GM21423 (cell line): ENCODE data around the gene FBXO30.

Experiments used
- ATAC-seq: cut with Tn5 transposase; IDR thresholded peaks from one replicate; pipeline ENCODE4 v1.9.1; 2021; ENCODE audit warnings: mild to moderate bottlenecking, moderate library complexity; ENCODE audit not compliant: unreplicated experiment

Gene FBXO30, protein sequence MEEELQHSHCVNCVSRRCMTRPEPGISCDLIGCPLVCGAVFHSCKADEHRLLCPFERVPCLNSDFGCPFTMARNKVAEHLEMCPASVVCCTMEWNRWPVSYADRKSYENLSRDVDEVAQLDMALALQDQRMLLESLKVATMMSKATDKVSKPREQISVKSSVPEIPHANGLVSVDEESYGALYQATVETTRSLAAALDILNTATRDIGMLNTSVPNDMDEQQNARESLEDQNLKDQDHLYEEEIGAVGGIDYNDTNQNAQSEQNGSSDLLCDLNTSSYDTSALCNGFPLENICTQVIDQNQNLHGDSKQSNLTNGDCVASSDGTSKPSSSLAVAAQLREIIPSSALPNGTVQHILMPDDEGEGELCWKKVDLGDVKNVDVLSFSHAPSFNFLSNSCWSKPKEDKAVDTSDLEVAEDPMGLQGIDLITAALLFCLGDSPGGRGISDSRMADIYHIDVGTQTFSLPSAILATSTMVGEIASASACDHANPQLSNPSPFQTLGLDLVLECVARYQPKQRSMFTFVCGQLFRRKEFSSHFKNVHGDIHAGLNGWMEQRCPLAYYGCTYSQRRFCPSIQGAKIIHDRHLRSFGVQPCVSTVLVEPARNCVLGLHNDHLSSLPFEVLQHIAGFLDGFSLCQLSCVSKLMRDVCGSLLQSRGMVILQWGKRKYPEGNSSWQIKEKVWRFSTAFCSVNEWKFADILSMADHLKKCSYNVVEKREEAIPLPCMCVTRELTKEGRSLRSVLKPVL

DNA sequence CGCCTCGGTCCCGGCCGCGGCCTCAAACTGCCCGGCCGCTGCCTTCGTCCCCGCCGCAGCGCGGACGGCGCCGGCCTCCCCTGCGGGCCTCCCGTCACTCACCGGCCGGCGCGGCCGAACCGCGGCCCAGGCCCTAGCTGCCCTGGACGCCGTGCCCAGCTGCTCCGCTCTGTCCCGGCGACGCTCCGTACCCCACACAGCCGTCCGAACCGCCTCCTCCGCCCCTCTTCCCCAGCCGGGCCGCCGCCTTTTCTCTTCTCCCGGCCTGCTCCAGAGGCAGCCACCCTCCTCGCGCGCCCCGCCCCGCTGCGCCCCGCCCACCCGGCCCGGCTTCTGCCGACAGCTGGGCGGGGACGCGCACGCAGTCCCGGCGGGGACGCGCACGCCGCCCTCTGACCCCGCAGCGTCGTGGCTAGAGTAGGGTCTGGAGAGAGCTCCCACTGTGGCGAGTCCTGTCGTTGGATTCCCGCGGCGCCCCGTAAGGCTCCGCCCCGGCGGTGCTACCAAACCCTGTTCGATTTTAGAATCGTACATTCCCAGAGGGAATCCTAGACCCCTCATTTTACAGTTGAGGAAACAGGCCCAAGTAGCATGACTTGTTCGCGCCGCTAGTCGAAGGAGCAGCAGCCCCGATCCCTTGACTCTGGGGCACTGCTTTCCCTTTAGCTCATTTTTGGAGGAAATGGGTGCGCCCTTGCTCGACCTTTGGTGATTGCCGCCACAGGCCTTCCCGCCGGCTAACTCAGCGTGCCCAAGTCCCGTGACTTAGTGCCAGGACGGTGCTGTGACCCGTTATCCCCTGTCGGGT lies at the start of gene FBXO30:
TSS of gene FBXO30 (minus strand) at position 295 of the 808 bp plus-strand sequence. CDS start 8,390 bp downstream, outside the sequence.
- peak; percentile 76 for ATAC-seq

DNA sequence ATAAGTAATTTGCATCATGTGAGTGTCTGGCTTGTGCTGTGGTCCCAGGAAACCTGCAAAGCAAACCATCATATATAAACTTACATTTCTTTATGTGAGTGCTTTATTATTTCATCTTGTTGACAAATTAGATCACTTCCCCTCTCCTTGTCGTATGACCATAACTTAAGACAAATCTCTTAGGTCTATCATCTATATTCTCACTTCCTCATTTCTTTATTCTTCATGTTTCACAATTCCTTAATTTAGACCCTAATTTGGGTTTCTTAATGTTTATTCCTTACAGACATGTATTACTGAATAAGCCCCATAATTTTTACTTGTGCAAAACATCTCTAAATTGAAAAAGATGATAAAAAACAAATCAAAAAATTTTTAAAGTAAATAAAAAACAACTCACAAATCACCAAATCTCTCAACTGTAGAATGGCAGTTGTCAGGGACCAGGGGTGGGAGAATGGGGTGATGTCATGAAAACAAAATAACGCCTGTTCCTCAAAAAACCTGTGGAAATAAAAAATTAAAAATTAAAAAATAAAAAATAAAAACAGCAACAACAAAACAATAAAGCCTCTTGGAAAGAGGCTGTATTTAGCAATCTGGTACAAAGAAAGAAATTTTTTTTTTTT lies 49.5 kb upstream of the FBXO30 start:
- ATAC-seq: peak; percentile 49

DNA sequence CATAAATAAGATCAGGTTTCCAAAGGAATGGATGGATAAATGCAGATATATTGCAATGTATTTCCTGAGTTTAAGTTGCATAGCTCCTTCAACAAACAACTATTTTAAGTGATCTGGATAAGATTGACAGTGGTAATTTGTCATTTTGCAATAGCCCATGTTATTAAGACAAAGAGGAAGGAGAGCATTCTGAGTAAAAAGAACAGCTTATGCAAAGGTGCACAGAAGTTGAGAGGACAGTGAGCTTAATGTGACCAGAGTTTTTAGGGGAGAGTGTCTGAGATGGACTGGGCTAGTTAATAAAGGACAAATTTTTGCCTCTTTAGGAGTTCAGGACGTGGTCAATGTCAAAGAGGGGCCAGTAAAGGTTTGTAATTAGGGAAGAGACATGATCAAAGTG lies 48.8 kb upstream of the FBXO30 start:
- no peak for ATAC-seq

GRCh38 chr6:145860562-145860961 lies 46.0 kb upstream of the FBXO30 start:
- no peak for ATAC-seq

- no peak for ATAC-seq
These were observed 36.1 kb upstream of the FBXO30 start for GRCh38 chr6:145850671-145851070.

GRCh38 chr6:145848541-145848940 lies 33.9 kb upstream of the FBXO30 start:
- no peak for ATAC-seq

DNA sequence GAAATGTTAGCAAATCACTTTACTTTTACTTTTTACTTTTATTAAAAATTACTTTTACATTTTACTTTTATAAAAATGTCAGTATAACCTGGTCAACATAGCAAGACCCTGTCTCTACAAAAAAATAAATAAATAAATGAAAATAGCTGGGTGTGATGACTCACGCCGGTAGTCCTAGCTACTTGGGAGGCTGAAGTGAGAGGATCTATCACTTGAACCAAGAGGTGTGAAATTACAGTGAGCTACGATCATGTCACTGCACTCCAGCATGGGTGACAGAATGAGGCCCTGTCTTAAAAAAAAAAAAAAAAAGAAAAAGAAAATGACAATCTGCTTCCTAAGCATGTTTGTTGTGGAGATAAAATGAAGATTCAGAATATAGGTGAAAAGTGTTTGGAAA lies 31.0 kb upstream of the FBXO30 start:
- no peak for ATAC-seq

DNA sequence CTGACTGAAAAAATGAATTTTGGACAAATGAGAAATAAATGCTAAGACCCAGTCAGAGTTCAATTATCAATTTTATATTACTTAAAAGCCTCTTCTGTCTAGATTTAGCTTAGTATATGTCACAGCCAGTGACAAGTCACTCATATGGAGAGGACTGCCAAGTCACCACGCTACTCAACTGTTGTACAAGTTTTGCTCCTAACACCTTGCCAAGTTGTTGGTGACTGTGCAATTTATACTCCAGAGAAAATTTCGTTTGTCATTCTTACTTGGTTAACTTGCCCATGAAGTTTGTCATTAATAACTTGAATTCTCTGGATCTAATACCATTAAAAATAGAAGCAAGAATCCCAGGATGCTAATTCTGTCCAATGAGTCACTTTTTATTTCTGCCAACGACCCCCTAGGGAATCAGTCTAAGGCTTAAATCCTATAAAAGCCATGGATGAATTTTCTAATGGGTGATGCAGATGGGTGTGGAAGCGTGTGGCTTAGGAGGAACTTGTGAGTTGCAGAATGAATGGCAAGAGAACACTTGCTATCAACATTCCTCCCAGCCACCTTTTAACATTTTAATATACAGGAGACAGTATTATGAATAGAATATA lies 30.4 kb upstream of the FBXO30 start:
- no peak for ATAC-seq

DNA sequence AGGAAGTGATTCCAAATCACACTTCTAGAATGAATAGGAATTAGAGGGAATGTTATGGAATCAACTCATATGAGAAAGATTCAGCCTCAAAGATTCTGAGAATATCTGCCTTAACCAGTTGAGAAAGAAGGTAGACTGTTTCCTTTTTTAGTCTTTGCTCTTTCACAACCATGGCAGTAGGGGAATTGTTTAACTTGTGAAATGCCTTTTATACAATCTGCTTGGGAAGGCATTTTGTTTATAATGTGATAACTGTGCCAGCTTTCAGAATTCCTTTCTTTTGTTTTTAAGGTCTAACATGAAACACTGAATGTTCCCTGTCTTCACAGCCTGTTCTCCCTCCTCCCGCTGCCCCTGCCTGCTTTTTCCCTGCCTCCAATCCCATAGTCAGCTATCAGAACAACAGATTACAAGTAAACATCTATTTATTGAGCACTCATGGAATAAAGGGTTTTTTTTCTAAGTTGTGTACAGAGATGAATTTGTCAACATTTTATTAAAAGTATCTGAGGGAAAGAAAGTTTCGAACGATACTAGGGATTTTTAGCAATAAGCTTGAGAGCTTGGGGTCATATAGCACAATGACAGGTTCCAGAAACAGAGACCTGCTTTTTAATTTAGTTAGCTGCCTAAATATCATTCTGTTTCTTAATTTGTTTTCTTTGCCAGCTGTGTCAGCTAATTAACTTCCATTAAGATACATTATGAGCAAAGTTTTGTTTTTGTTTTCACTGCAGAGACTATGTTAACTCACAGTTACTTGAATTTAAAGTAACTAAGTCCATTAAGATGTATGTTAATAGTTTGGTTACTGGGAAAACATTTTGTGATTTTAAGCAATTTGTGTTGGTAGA lies 28.3 kb upstream of the FBXO30 start:
- no peak for ATAC-seq

DNA sequence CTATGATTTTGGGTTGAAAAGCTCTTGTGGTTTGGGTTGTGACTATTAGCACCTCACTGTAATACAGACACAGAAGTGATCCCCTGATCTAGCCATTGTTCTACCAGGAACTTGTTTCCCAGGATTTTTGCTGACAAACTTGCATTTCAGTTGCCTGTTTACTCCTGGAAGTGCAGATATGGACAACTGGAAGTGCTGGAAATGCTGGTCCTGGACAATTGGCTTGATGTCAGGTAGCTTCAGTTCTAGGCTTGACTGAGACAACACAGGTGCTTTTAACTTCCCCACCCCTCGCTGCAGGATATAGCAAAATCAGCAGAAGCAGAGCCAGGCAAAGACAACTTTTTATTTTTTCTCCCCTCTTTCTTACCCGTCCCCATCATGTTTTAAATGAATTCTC lies 27.1 kb upstream of the FBXO30 start:
- no peak for ATAC-seq

DNA sequence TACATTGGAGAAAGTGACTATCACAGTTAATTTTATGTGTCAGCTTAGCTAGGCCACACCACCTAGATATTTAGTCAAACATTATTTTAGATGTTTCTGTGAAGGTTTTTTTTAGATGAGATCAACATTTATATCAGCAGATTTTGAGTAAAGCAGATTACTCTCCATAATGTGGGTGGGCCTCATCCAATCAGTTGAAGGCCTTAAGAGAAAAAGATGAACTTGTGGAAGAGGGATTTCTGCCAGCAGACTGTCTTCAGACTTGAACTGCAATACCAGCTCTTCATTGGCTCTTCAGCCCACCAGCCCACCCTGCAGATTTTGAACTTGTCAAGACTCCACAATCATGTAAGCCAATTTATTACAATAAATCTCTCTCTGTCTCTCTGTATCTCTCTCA lies 25.1 kb upstream of the FBXO30 start:
- no peak for ATAC-seq

- no peak for ATAC-seq
These were observed 23.7 kb upstream of the FBXO30 start for GRCh38 chr6:145838305-145838704.

GRCh38 chr6:145836772-145837171 lies 22.2 kb upstream of the FBXO30 start:
- ATAC-seq: no peak

- peak; percentile 53 for ATAC-seq
These were observed 21.6 kb upstream of the FBXO30 start for GRCh38 chr6:145836170-145836569.

- ATAC-seq: no peak
These were observed 16.0 kb upstream of the FBXO30 start for GRCh38 chr6:145830612-145831011.

GRCh38 chr6:145829950-145830349 lies 15.4 kb upstream of the FBXO30 start:
- ATAC-seq: no peak

- ATAC-seq: no peak
These were observed 14.5 kb upstream of the FBXO30 start for GRCh38 chr6:145829102-145829501.

DNA sequence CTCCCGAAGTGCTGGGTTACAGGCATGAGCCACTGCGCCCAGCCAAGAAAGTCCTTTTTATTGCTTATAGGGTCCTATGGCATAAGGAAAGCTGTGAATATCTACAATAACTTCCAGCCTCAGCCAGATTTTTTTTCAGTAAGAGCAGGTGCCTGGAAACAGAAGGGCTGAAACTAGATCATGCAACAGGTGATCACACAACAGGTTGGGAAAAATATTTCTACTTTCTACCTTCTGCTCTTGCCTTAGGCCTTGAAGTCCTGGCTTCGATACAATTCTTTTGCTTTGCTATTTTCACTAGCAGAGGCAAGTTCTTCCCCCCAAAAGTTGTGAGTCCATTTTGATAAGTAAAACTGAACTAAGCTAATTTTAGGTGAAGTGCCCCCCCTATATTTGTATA lies 9.7 kb upstream of the FBXO30 start:
- no peak for ATAC-seq

DNA sequence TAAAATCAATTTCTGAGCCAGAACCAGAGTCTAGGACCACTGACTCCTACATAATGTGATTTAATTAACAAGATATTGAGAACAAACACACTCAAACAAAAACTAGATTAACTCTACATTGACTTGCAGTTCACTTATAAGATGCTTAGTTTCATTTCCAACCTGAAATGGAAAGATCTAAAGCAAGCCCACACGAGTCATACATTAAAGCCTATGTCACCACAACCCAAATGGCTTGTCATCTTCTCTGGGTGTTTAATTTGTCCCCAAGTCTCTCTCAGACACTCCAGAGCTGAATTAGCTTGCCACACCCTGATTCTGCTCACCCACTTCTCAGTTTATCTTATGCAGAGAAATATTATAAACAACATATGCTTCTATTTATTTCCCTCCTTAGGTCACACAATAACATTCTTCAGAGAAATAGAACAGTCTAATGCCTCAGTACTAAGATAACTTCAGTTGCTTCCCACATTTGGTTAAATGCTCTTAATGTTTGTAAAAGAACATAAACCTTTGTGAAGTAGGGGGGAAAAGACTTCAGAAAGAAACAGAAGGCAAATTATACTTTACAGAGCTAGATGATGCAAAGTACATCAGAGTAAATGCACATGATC lies 8.8 kb upstream of the FBXO30 start:
- no peak for ATAC-seq
